Testis (tissue), 2 donors: ENCODE measurements around the gene OTOF.

Experiments
- CTCF ChIP-seq, 3 experiments: fragments of 450-650 bp in 2 of 3; fragments of 200-600 bp in 1 of 3; sonication (generic) in 1 of 3; IDR thresholded peaks; one replicate each; pipeline ENCODE4 v1.5.1; 2016 to 2019; ENCODE audit warnings: antibody characterized with exemption in 3 of 3, mild to moderate bottlenecking in 2 of 3, moderate library complexity in 1 of 3
- POLR2A ChIP-seq: fragments of 450-650 bp; IDR thresholded peaks from one replicate; pipeline ENCODE4 v1.6.1; 2017; ENCODE audit warnings: antibody characterized with exemption, mild to moderate bottlenecking, moderate library complexity

GRCh38 chr2:26487192-26487591 is 9.3 kb upstream of the OTOF start:
- TF ChIP-seq CTCF (IDR thresholded peaks at IDR 0.05) (no peak), POLR2A (no peak)
